Peyer's patch (tissue), 4 donors: ENCODE data around the gene GTF2H4. TPM values are rescaled to one million over a fixed set of nuclear protein-coding genes. Genes with fewer than 3 reads are reported as not detected.
A peak's percentile ranks its signal among the peaks of the same experiment; 100 is the strongest.

ENCODE experiments used
- DNase-seq, 3 donors: peaks; one replicate each; pipeline ENCODE4 v3.0.0-alpha.2; 2017 to 2019
- H3K27ac ChIP-seq, 4 donors: fragments of 200-600 bp; sonication (generic); one replicate each; pipeline ENCODE4 v1.5.1; 2016 to 2019
- H3K27me3 ChIP-seq, 2 donors: fragments of 200-600 bp; sonication (generic); one replicate each; pipeline ENCODE4 v1.5.1; 2019
- H3K36me3 ChIP-seq, 3 donors: fragments of 200-600 bp; sonication (generic); one replicate each; pipeline ENCODE4 v1.5.1; 2016 to 2019
- H3K4me1 ChIP-seq, 4 donors: fragments of 200-600 bp; sonication (generic); one replicate each; pipeline ENCODE4 v1.5.1; 2016 to 2019
- H3K4me3 ChIP-seq, 4 donors: fragments of 200-600 bp; sonication (generic); 1 replicate in 3 of 4; 2 replicates in 1 of 4; pipeline ENCODE4 v1.5.1; 2016 to 2019; ENCODE audit warnings: mild to moderate bottlenecking in 1 of 4
- H3K9me3 ChIP-seq, 4 donors: fragments of 200-600 bp; sonication (generic); one replicate each; pipeline ENCODE4 v1.5.1; 2016 to 2019; ENCODE audit warnings: mild to moderate bottlenecking in 1 of 4
- CTCF ChIP-seq, 6 experiments: fragments of 450-650 bp in 4 of 6; fragments of 200-600 bp in 2 of 6; sonication (generic) in 1 of 6; IDR thresholded peaks; one replicate each; pipeline ENCODE4 v1.5.1; 2017 to 2019; ENCODE audit warnings: antibody characterized with exemption in 6 of 6, mild to moderate bottlenecking in 3 of 6, moderate library complexity in 1 of 6
- POLR2A ChIP-seq, 2 donors: fragments of 450-650 bp; IDR thresholded peaks; one replicate each; pipeline ENCODE4 v1.5.1; 2017; ENCODE audit warnings: antibody characterized with exemption in 2 of 2, mild to moderate bottlenecking in 2 of 2, moderate library complexity in 2 of 2
- total RNA-seq, 4 donors: library from RNA; depleted of rRNA; stranded (reverse); fragments of >200 nt; gene quantifications; one replicate each; pipeline ENCODE4 v1.1.0, GENCODE V29; 2016

GTF2H4 gene
- total RNA-seq, 4 donors from 2014 or later: 10.7 to 21.3 (median 17.0) TPM

DNA sequence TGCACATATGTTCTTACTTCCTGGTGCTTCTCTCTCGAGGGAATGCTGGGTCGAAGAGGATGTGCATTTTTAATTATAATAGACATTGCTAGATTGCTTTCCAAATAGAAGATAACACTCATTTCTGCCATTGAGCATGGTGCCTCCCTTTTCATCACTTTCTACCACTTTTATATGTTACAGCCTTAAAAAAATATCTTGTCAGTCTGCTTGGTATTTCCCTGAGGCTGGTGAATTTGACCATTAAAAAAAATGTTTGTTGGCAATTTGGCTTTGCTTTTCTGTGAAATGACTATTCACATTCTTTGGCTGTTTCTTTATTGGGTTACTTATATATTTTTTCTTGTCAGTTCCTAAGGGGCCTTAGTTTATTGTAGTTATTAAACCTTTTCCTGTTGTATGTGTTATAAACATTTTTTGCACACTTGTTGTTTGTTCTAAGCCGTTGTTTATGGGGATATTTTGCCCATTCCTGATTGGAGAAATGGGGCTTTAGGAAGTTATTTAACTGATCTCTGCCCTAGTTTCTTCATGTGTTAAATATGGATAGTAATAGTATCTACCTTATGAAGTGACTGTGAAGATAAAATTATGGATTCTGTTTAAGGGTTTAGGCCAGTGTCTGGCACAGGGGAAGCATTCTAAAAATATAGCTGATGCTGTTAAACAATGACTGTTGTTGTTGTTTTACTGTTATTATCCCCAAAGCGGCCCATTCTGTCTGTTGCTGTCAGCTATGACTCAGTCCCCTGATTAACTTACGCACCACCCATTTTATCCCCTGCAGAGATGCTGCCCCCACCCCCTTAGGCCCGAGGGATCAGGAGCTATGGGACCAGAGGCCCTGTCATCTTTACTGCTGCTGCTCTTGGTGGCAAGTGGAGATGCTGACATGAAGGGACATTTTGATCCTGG is 19.8 kb upstream of the GTF2H4 start:
- TF ChIP-seq POLR2A (IDR thresholded peaks at IDR 0.05): no peak
- no peak for TF ChIP-seq CTCF (IDR thresholded peaks at IDR 0.05)
- no peaks in the 10 kb centered on the region for H3K9me3 ChIP-seq
- no peaks in the 10 kb centered on the region for H3K27me3 ChIP-seq
- H3K4me3 ChIP-seq: no peak overlapping the region
- peaks cover 0 to 30% (median 17%) of the 10 kb centered on the region in 4 donors for H3K4me1 ChIP-seq
- no peak overlapping the region for H3K27ac ChIP-seq
- peak in 1 of 3 donors; percentile 23 for DNase-seq
- peaks cover 0 to 47% (median 0%) of the 10 kb centered on the region in 3 donors for H3K36me3 ChIP-seq

- Histone ChIP-seq H3K4me3 (no peak overlapping the region), H3K9me3 (no peaks in the 10 kb centered on the region), H3K27me3 (no peaks in the 10 kb centered on the region), H3K4me1 (peaks cover 0 to 23% (median 15%) of the 10 kb centered on the region in 4 donors), H3K36me3 (peaks cover 0 to 55% (median 0%) of the 10 kb centered on the region in 3 donors), H3K27ac (no peak overlapping the region)
- peak in 1 of 3 donors; percentile 42 for DNase-seq
- TF ChIP-seq CTCF (IDR thresholded peaks at IDR 0.05) (no peak), POLR2A (IDR thresholded peaks at IDR 0.05) (no peak)
These were observed 19.1 kb upstream of the GTF2H4 start for GRCh38 chr6:30888816-30889495.

GRCh38 chr6:30889496-30889885 is 18.5 kb upstream of the GTF2H4 start:
- Histone ChIP-seq H3K4me1 (peaks cover 0 to 23% (median 14%) of the 10 kb centered on the region in 4 donors), H3K27me3 (no peaks in the 10 kb centered on the region), H3K36me3 (peaks cover 0 to 60% (median 0%) of the 10 kb centered on the region in 3 donors), H3K9me3 (no peaks in the 10 kb centered on the region), H3K4me3 (no peak overlapping the region), H3K27ac (no peak overlapping the region)
- TF ChIP-seq POLR2A (IDR thresholded peaks at IDR 0.05): no peak
- no peak for TF ChIP-seq CTCF (IDR thresholded peaks at IDR 0.05)
- peak in 1 of 3 donors; percentile 17 for DNase-seq

GRCh38 chr6:30889921-30890645 is 17.9 kb upstream of the GTF2H4 start:
- Histone ChIP-seq H3K9me3 (no peaks in the 10 kb centered on the region), H3K36me3 (peaks cover 0 to 66% (median 0%) of the 10 kb centered on the region in 3 donors), H3K4me1 (peaks cover 0 to 18% (median 12%) of the 10 kb centered on the region in 4 donors), H3K4me3 (no peak overlapping the region), H3K27ac (no peak overlapping the region), H3K27me3 (no peaks in the 10 kb centered on the region)
- DNase-seq: peak in 1 of 3 donors; percentile 37
- TF ChIP-seq POLR2A (IDR thresholded peaks at IDR 0.05): no peak
- TF ChIP-seq CTCF (IDR thresholded peaks at IDR 0.05): no peak
